NCI-H526 (cell line): Measurements from ENCODE around the gene KDM3A.
"Not testable (repeated sequence)": the region's sequence is repeated elsewhere in the genome, so short reads cannot be mapped to it uniquely, and the experiment has no call there.

ENCODE experiments used
- DNase-seq, 2 experiments: peaks; one replicate each; lab custom pipeline; 2025; lab: John Stamatoyannopoulos, UW

KDM3A gene

DNA sequence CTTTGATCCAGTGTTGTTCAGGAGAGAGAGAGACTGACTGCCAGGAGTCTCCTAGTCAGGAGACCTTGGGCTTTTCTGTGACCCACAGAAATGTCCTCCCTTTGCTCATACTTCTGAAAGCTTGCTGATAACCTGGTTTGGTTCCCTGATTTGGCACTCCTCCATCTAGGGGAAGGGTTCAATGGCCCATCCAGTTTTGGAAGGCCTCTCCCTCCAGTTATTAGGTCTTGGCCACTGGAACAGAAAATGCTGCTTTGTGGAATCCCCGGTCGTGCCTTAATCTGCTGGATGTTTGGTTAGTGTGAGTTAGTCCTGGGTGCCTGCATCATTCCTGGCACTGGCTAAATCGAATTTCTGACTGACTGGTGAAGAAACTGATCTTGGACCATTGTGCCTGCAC is 35.7 kb downstream of the KDM3A start:
- no peak for DNase-seq

DNA sequence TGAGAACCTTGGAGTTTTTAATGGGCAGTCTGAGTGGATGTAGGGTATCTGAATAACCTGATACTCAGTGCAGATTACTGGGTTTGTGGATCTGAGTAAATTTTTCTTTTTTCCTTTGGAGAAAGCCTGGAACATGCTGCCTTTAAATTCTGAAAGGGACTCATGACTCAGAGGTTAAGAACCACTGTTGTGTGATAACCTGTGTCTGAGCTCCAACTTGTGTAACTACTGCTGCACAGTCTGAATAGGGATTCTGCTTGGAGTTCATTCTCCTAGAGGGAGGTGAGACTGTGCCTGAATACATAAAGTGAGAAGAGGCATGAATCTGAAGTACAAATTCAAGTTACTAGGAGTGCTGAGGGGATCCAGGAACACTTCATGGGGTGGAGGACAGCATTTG is 36.2 kb downstream of the KDM3A start:
- DNase-seq, result no peak

DNA sequence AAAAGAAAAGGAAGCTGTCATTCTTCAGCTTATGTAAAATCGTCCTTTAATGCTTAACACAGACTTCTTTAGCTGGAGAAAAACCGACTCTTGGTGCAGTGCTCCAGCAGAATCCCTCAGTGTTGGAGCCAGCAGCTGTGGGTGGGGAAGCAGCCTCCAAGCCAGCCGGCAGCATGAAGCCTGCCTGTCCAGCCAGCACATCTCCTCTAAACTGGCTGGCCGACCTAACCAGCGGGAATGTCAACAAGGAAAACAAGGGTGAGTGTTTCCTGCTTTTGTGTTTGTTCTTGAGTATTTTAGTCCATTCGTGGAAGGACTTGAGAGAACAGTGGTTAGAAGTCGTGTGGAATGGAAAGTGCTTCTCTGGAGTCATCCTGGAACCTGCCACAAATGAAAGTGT is 38.9 kb downstream of the KDM3A start:
- DNase-seq, result no peak

DNA sequence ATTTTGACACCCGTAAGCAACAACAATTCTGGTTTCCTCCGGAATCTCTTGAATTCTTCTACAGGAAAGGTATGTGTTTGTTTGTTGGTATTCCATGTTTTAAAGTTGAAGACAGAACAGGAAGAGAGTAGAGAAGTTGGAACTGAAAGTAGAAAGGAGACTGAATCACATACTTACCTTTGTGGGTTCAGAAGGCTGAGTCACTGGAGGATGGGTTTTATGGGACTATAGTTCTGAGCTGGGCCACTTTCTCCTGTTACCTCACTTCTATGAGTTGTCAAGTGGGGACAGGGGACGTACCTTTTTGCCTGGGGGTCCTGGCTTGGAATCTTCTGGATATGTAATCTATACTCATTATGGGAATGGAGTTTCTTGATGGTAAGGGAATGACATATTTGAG is 40.9 kb downstream of the KDM3A start:
- no peak for DNase-seq

DNA sequence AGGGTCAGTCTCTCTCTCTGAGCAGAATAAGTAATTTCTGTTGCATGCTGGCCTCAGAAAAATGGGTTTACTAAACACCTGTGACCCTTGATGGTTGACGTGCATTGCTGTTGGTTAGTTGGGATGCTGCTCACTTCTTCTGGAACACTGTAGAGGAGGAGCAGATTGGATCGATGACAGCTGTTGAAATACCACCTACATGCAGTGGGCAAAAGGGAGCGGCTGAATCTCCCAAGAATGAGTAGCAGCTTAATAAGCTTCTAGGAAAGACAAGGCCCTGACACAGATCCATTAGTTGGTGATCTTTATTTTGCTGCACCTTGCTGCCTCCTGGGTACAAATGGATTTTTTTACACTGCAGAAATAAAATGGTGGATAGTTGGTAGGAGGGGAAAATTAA is 43.2 kb downstream of the KDM3A start:
- DNase-seq, result no peak

DNA sequence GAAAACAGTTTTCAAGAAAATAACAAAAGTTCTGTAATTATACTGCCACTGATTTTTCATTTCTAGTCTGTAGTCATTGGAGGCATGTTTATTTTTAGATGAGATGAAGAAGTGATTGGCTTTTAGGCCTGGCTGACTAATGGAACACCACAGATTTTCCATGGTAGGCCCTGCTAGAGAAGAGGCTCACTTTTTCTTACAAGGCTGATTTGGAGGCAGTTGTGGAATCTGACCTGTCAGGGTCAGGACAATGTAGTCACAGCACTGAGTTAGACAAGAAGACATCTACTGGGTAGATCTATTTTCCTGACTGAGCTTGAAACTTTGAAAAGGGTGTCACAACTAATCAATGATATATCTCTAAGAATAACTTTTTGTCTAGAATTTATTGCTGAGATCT is 43.9 kb downstream of the KDM3A start:
- DNase-seq, result no peak

DNA sequence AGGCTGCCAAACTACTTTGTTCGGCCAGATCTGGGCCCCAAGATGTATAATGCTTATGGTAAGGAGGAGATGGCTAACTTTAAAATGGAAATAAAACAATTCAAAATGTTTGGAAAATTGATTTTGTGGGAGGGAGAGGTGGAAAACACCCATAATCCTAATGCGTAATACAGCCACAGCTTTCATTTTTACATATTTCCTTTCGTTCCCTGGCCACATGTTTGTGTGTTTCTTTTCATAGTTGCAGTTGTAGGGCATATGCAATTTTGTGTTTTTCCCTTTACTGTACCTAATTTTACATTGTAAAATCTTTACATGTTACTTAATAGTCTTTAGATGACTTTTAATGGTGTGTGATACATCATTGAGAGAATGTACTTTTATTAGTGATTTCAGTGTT is 44.6 kb downstream of the KDM3A start:
- no peak for DNase-seq

DNA sequence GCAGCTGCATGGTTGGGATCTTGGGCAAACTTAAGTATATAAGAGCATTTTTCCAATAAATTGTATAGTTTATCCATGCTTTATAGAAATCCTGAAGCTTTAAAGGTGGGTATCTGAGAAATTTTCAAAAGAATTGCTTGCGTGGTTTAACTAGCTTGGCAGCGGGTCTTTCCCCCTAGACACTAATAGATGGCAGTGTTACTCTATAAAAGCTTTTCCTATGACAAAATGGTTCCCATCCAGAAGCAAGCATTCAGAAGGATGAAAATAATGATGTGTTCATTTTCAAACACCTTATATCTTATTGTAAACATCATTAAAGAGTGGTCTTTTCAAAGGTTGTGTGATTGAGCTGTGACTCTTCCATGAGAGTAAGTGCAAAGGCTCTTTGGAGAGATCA is 45.9 kb downstream of the KDM3A start:
- DNase-seq, result no peak

DNA sequence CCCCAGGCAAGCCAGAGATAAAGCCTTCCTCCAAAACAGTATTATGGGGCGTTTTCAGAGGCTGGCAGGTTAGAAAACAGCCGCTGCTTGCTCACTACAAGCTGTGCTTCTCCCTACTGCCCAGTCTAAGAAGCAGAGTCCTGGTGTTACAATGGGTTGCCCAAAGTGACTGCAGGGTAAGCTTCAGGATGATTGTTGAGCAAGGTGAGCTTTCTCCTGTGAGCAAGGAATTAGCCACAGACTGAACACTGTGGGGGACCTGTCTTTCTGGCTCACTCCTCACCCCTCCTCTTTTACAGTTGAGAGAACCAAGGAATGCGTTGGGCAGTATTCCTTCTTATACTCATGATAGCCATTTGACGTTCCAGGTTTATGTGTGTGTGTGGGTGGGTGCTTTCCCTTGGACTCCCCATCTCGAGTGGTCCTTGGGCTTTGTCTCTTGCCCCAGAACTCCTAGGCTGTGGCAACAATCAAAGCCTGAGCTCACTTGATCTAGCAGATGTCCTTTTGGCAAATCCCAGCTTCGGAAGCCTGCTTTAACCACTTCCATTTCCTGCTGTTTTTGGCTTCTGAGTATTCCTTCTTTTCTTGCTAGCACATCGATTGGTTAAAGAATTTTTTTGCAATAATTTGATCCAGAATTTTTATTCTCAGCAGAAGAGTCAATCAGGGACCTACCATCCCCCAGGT is 47.5 kb downstream of the KDM3A start:
- no peak for DNase-seq

DNA sequence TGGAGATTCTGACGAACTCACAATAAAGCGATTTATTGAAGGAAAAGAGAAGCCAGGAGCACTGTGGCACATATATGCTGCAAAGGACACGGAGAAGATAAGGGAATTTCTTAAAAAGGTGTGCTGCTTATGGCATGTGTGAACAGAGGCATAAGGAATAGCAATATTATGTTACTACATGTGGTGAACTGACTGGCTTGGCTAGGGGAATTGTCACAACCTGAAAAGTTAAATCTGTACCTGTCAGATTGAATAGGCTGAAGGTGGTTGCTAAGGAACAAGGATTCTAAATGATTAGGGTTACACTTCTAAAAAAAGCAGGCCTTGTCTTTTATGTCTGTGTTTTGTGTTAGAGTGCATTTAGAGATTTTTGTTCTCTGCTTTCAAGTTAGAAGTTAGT is 48.4 kb downstream of the KDM3A start:
- no peak for DNase-seq

DNA sequence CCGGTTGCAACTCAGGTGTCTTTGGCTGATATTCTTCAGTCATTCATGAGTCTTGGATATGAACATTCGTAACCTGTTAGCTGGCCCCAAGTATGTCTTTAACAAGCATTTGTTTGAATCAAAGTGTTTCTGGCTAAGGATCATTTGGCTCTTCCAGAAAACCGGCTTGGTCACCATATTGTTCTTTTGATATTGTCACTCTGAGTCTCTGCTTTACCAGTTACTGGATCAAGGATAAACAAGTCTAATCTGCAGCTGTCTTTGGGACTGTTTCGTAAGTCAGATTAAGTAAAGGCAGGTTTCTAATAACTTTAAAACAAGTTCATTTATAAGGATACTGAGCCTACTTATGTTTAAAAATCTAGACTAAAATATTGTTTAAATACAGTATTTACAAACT is 49.1 kb downstream of the KDM3A start:
- DNase-seq, result no peak

DNA sequence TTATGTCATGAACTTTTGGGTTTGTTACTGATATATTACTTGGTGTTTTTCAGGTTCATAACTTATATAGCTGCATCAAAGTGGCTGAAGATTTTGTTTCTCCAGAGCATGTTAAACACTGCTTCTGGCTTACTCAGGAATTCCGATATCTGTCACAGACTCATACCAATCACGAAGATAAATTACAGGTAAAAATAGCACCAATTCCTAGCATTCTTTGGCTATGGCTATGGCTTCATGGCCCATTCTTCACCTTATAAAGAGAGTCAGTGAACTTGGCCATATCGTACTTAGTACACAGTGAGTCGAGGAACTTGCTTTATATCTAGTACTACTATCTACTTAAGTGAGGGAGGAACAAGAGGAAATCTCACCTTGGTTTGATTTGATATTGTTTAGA is 49.9 kb downstream of the KDM3A start:
- no peak for DNase-seq

DNA sequence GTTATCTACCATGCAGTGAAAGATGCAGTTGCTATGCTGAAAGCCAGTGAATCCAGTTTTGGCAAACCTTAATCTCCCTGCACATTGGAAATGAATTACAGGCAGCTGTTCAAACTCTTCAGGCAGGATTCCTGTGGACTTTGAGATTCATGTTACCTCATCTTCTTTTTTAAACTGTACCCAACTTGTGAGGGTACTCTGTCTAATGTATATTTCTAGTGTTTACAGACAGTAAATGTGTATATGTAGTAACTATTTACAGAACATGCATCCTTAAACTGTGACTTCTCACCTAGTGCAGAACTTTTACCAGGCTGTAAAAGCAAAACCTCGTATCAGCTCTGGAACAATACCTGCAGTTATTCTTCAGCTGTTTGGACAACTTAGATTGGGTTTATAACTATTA is 50.9 kb downstream of the KDM3A start:
- no peak for DNase-seq

DNA sequence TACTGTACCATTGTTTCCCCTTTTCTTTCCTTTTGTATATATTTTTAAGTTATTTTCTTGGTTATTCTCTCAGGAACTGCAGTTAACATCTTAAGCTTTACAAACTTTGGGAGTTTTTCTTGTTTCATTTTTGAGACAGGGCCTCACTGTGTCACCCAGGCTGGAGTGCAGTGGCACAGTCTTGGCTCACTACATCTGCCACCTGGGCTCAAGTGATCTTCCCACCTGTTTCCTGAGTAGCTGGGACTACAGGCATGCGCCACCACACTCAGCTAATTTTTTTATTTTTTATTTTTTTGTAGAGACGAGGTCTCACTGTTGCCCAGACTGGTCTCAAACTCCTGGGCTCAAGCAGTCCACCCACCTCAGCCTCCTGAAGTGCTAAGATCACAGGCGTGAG is 55.2 kb downstream of the KDM3A start:
- not testable (repeated sequence) for DNase-seq

DNA sequence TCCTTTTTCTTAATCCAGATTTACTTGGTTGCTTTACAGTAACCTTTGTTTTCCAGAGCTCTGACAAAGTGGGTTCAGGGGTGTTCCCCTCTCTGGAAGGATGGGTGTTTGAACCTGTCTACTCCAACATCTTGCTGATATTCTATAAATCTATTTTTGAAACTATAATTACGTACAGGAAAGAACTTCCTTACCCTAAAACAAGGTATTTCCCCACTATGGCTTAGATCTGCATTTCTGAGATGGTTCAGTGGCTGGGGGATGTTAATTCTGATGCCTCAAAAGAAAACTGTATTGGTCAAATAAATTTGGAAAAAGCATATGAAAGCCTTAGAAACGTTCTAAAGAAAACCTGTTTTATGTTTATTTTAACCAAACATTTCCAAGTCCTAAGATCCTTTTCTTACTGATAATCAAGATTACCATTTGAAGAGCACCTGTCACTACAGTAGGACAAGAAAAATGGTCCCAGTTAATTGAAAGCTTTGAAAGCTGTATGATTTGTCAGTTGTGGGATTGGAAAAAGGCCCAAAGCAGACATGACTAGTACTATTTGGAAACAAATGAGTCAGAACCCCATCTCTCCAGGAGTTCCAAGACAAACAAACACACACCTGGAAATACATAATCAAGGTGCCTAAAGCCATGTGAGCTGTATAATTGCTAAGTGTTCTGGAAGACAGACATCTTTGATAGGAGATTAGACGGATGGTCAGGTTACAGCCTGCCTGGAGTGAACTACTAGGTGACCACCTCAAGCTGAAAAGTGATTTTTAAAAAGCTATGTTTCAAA is 57.5 kb downstream of the KDM3A start:
- no peak for DNase-seq

DNA sequence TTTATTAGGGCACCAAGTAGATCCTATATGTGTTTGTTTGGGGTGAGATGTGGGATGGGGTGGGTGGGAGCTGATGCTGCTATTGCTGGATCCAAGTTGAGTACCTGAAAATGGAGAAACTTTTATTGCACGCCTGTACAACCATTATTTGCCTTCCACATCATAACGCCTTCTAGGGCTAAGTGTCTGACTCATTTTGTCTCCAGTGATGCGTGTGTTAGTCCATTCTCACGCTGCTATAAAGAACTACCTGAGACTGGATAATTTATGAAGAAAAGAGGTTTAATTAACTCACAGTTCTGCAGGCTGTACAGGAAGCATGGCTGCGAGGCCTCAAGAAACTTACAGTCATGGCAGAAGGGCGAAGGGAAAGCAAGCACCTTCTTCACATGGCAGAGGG is 58.2 kb downstream of the KDM3A start:
- no peak for DNase-seq

DNA sequence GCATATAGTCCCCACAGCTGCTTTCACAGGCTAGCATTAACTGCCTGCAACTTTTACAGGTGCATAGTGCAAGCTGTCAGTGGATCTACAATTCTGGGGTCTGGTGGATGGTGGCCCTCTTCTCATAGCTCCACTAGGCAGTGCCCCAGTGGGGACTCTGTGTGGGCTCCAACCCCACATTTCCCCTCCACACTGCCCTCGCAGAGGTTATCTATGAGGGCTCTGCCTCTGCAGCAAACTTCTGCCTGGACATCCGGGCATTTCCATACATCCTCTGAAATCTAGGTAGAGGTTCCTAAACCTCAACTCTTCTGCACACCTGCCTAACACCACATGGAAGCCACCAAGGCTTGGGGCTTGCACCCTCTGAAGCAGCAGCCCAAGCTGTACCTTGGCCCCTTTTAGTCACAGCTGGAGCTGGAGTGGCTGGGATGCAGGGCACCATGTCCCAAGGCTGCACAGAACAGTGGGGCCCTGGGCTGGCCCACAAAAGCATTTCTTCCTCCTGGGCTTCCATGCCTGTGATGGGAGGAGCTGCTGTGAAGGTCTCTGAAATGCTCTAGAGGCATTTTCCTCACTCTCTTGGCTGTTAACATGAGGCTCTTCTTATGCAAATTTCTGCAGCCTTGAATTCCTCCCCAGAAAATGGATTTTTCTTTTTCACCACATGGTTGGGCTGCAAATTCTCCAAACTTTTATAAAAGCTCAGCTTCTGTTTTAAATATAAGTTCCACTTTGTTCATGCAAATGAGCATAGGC is 59.3 kb downstream of the KDM3A start:
- no peak for DNase-seq

DNA sequence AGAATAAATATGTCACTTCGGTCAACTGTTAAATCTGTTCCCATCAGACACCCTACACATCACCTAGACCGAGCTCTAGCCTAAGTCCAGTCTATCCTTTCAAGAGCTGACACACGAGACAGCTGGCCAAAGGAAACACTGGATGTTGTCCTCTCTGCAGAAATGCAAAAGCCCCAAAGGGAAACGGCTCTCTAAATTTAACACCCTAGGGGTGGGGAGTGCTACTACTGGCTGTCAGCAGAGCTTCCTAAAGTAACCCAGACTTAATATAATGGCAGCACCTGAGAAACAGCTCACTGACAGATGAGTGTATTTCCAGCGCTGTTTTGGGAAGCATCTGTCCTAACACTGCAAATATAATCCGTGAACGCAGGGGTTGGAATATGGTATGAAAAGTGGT is 66.4 kb downstream of the KDM3A start:
- DNase-seq, result no peak

DNA sequence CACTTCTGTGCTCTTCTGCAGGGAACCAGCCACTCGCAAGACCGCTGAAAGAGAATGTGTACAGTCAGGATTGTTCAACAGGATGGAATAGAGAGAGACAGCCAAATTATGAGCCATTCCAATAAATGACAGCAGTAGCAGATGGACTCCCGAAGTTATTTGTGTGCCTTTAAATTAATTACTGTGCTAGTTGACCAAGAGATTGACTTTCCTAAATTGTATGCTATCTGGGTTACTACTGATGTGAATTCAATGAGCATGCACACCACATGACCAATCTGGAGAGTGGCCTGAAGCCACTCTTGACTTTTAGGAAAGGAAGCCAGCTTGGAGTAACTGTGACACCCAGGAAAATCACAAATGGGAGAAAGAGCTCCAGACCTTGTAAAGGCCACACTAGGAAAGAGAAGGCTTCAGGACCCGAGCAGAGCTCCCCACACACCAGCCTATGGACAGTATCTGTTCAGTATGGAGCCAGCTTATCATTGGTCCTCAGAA is 69.3 kb downstream of the KDM3A start:
- DNase-seq, result no peak

DNA sequence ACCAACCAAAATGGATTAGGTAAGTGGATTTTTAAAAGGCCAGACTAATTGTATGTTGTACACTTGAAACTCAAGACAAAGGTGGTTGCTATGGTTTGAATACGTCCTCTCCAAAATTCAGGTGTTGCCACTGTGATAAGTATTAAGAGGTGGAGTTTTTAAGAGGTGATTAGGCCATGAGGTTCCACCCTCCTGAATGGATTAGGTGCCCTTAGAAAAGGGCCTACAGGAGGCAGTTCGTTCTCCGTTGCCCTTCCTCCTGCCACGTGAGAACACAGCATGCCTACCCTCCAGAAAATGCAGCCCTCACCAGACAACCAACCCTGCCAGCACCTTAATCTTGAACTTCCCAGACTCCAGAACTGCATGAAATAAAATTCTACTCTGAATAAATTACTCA is 70.9 kb downstream of the KDM3A start:
- no peak for DNase-seq

DNA sequence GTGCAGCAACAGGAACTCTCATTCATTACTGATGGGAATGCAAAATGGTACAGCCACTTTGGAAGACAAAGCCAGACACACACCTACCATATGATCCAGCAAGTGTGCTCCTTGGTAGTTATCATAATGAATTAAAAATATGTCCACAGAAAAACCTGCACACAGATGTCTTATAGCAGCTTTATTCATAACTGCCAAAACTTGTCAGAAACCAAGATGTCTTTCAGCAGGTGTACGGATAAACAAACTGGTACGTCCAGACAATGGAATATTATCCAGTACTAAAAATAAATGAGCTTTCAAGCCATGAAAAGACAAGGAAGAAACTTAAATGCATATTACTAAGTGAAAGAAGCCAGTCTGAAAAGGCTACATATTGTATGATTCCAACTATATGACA is 71.7 kb downstream of the KDM3A start:
- DNase-seq, result no peak

DNA sequence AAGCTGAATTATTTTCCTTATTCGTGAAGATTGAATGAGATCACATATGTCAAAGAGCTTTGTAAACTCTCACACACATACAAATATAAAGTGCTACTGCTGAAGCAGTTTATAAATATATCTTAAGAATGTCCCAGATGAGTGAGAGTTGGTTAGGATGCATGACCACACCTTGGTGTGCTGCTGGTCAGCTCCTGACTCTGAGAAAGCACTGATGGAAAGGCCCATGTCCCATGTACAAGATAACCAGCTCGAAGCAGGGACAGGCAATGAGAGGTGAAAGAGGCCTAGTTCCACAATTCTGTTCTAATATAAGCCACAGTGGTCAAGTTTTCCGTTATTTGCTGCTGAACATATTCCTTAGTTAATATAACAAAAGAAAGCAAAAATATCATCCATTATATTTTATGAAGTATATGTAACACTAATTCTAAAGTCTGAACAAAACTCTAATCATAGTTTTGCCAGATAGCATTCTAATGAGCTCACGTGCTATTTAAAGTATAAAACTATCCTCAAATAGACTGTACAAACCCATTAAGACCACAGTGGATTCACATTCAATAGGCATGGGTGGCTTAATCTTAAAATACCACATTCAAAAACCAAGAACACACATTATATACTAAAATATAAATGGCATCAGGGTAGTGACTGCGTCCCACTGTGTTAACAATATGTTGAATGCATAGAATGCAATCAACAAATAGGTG is 72.9 kb downstream of the KDM3A start:
- DNase-seq, result no peak
